Peyer's patch (tissue), 4 donors: ENCODE data around the gene ANG.

ENCODE experiments used
- POLR2A ChIP-seq, 2 donors: fragments of 450-650 bp; IDR thresholded peaks; one replicate each; pipeline ENCODE4 v1.5.1; 2017; ENCODE audit warnings: antibody characterized with exemption in 2 of 2, mild to moderate bottlenecking in 2 of 2, moderate library complexity in 2 of 2
- TF ChIP-seq, protein P1 (sequence below), 6 experiments: fragments of 450-650 bp in 4 of 6; fragments of 200-600 bp in 2 of 6; sonication (generic) in 1 of 6; IDR thresholded peaks; one replicate each; pipeline ENCODE4 v1.5.1; 2017 to 2019; ENCODE audit warnings: antibody characterized with exemption in 6 of 6, mild to moderate bottlenecking in 3 of 6, moderate library complexity in 1 of 6

DNA sequence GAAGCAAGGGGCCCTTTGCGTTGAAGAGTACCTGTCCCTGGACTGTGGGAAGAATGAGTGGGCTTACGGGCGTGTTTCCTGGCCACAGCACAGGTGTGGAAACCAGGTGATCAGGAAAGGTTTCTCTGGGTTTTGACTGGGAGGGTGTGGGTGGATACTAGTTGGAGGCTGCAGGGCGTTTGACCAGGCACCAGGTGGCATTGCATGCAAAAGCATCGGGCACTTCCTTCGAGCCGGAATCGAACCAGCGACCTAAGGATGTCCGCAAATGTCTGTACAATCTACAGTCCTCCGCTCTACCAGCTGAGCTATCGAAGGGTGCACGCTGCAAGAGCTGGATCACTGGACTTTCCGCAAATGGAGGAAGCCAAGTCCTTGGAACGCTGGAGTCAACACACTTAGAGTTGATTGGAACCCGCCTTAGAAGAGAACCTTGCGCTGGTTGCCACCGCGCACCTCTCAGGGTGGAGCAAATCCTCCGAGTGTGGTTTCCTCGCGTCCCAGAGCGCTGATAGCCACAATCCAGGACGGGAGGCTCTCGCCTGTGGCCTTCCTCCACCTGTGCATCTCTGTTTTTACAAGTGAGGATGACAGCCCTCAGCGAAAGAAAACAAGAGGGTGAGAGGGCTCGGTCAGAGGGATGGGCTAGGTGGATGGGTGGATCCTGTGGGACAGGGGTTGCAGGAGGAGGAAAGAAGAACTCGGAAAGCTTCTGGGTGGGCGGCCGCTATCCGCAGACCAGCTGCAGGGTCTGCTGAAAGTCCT is 25.4 kb upstream of the ANG start:
- TF ChIP-seq, protein P1, sequence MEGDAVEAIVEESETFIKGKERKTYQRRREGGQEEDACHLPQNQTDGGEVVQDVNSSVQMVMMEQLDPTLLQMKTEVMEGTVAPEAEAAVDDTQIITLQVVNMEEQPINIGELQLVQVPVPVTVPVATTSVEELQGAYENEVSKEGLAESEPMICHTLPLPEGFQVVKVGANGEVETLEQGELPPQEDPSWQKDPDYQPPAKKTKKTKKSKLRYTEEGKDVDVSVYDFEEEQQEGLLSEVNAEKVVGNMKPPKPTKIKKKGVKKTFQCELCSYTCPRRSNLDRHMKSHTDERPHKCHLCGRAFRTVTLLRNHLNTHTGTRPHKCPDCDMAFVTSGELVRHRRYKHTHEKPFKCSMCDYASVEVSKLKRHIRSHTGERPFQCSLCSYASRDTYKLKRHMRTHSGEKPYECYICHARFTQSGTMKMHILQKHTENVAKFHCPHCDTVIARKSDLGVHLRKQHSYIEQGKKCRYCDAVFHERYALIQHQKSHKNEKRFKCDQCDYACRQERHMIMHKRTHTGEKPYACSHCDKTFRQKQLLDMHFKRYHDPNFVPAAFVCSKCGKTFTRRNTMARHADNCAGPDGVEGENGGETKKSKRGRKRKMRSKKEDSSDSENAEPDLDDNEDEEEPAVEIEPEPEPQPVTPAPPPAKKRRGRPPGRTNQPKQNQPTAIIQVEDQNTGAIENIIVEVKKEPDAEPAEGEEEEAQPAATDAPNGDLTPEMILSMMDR (IDR thresholded peaks at IDR 0.05) = peak; percentile 66 to 71 (median 68)
- TF ChIP-seq POLR2A (IDR thresholded peaks at IDR 0.05) = no peak
